Fibroblast of lung (primary cell): ENCODE results near the gene TCERG1.

Source experiments
- EZH2 ChIP-seq: IDR thresholded peaks from 2 replicates; pipeline ENCODE4 v1.5.1; 2012; ENCODE audit warnings: low read length, control low read depth, mild to moderate bottlenecking; ENCODE audit errors: missing control alignments
- TF ChIP-seq, protein P1 (sequence below), 2 donors: IDR thresholded peaks in 1 of 2; conservative IDR thresholded peaks in 1 of 2; 1 replicate in 1 of 2; 2 replicates in 1 of 2; pipeline ENCODE4 v1.5.1; 2011 to 2012; ENCODE audit warnings: low read length in 2 of 2, control low read depth in 1 of 2, inconsistent platforms in 1 of 2, low read depth in 1 of 2, mild to moderate bottlenecking in 1 of 2

DNA sequence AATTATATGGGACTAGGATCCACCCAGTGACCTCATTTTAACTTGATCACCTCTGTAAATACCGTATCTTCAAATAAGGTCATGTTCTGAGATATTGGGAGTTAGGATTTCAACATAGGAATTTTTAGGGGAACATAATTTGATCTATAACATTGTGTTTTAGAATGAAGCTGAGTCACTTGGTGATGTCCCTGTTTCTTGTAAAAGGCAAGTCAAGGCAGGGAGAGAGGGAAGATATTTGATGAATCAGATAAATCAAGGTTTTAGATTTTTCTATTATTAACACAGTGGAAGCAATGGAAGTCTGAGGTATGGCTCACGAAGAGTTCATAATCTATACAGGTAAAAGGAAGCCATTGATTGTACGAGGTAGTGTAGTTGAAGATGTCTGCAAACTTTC is 80.7 kb downstream of the TCERG1 start:
- TF ChIP-seq, protein P1, sequence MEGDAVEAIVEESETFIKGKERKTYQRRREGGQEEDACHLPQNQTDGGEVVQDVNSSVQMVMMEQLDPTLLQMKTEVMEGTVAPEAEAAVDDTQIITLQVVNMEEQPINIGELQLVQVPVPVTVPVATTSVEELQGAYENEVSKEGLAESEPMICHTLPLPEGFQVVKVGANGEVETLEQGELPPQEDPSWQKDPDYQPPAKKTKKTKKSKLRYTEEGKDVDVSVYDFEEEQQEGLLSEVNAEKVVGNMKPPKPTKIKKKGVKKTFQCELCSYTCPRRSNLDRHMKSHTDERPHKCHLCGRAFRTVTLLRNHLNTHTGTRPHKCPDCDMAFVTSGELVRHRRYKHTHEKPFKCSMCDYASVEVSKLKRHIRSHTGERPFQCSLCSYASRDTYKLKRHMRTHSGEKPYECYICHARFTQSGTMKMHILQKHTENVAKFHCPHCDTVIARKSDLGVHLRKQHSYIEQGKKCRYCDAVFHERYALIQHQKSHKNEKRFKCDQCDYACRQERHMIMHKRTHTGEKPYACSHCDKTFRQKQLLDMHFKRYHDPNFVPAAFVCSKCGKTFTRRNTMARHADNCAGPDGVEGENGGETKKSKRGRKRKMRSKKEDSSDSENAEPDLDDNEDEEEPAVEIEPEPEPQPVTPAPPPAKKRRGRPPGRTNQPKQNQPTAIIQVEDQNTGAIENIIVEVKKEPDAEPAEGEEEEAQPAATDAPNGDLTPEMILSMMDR (conservative IDR thresholded peaks at IDR 0.05 in 1 of 2, IDR thresholded peaks at IDR 0.05 in 1 of 2; ENCODE audit: low read depth in 1 of 2, low read length in 2 of 2), result no peak
- no peak for TF ChIP-seq EZH2
